ENCODE measurements around the gene CD300LD.

Gene CD300LD

GRCh38 chr17:74603746-74604145, 11.7 kb upstream of the CD300LD start:
- Histone ChIP-seq H3K27me3 (ENCODE audit: insufficient read depth, poor library complexity, severe bottlenecking) (no peaks in the 10 kb centered on the region), H3K4me3 (replicated peaks; ENCODE audit: insufficient read depth, low read length) (no peak overlapping the region), H3K27ac (replicated peaks) (no peak overlapping the region)
- no peak for DNase-seq (ENCODE audit: low read depth in 1 of 2, low spot score in 1 of 2)
- no peak for TF ChIP-seq SPI1 (IDR thresholded peaks at IDR 0.05; ENCODE audit: borderline replicate concordance, low read depth)
- no peak for TF ChIP-seq GABPA (IDR thresholded peaks at IDR 0.05; ENCODE audit: low read depth)
- TF ChIP-seq POLR2AphosphoS5 (IDR thresholded peaks at IDR 0.05; ENCODE audit: low read depth), result no peak; the same call in 1 of the 2 replicates
- no peak for TF ChIP-seq REST (IDR thresholded peaks at IDR 0.05; ENCODE audit: insufficient replicate concordance, low read depth)
- no peak for TF ChIP-seq CTCF (IDR thresholded peaks at IDR 0.05; ENCODE audit: insufficient read depth, low read length)

- H3K27ac ChIP-seq (replicated peaks), result no peak overlapping the region
- TF ChIP-seq CTCF (IDR thresholded peaks at IDR 0.05; ENCODE audit: insufficient read depth, low read length) (no peak), GABPA (IDR thresholded peaks at IDR 0.05; ENCODE audit: low read depth) (no peak), SPI1 (IDR thresholded peaks at IDR 0.05; ENCODE audit: borderline replicate concordance, low read depth) (peak; percentile 78), REST (IDR thresholded peaks at IDR 0.05; ENCODE audit: insufficient replicate concordance, low read depth) (no peak), POLR2AphosphoS5 (IDR thresholded peaks at IDR 0.05; ENCODE audit: low read depth) (no peak)
- H3K4me3 ChIP-seq (replicated peaks; ENCODE audit: insufficient read depth, low read length), result no peak overlapping the region
- DNase-seq (ENCODE audit: low read depth in 1 of 2, low spot score in 1 of 2), result peak in 1 of 2 experiments; percentile 60
- no peaks in the 10 kb centered on the region for H3K27me3 ChIP-seq (ENCODE audit: insufficient read depth, poor library complexity, severe bottlenecking)
Measured at GRCh38 chr17:74603037-74603635, 11.1 kb upstream of the CD300LD start.

GRCh38 chr17:74601944-74602572, 10.0 kb upstream of the CD300LD start:
- DNase-seq (ENCODE audit: low read depth in 1 of 2, low spot score in 1 of 2), result peak; percentile 41 to 62
- Histone ChIP-seq H3K27ac (replicated peaks) (no peak overlapping the region), H3K27me3 (ENCODE audit: insufficient read depth, poor library complexity, severe bottlenecking) (no peaks in the 10 kb centered on the region), H3K4me3 (replicated peaks; ENCODE audit: insufficient read depth, low read length) (no peak overlapping the region)
- TF ChIP-seq REST (IDR thresholded peaks at IDR 0.05; ENCODE audit: insufficient replicate concordance, low read depth) (no peak), CTCF (IDR thresholded peaks at IDR 0.05; ENCODE audit: insufficient read depth, low read length) (peak; percentile 90), GABPA (IDR thresholded peaks at IDR 0.05; ENCODE audit: low read depth) (no peak), POLR2AphosphoS5 (IDR thresholded peaks at IDR 0.05; ENCODE audit: low read depth) (no peak), SPI1 (IDR thresholded peaks at IDR 0.05; ENCODE audit: borderline replicate concordance, low read depth) (no peak)
